GM12878 (cell line): Measurements from ENCODE around the gene ANO3. TPM values are rescaled to one million over a fixed set of nuclear protein-coding genes. Genes with fewer than 3 reads are reported as not detected.

Experiments used
- ATAC-seq: fragments of 200-7000 bp; cut with Tn5 transposase; 3 replicates; pipeline ENCODE4 v1.9.1; 2020; ENCODE audit warnings: mild to moderate bottlenecking, moderate library complexity
- BruUV-seq: library from RNA; stranded (reverse); fragments of 400-500 nt; replicated peaks from 2 replicates; lab custom pipeline; 2021; lab: Mats Ljungman, UMichigan
- CTCF ChIA-PET: fragments of 300-600 bp; sonication (Branson Sonifier 250); formaldehyde crosslinking; extraction: SDS; loops from one replicate; lab custom pipeline; 2021; ENCODE audit warnings: inconsistent platforms; lab: Yijun Ruan, JAX
- POLR2A ChIA-PET: fragments of 350-600 bp; formaldehyde crosslinking; extraction: SDS; loops from one replicate; lab custom pipeline; 2021; ENCODE audit warnings: inconsistent platforms; lab: Charles Lee
- RAD21 ChIA-PET: fragments of 300-600 bp; sonication (Branson Sonifier 250); formaldehyde crosslinking; loops from one replicate; lab custom pipeline; 2023; ENCODE audit warnings: antibody characterized with exemption; ENCODE audit not compliant: unreplicated experiment; lab: Charles Lee
- SMC1A ChIA-PET: fragments of 300-600 bp; sonication (Branson Sonifier 250); formaldehyde crosslinking; loops from one replicate; lab custom pipeline; 2023; ENCODE audit not compliant: unreplicated experiment, uncharacterized antibody; lab: Charles Lee
- DNase-seq: peaks from one replicate; pipeline ENCODE4 v3.0.0-alpha.2; 2011; ENCODE audit warnings: low read depth, low spot score
- FAIRE-seq: peaks from 3 replicates; lab custom pipeline; 2011; peaks lifted over from hg19 to GRCh38; lab: Jason Lieb, UNC
- H2AFZ ChIP-seq: 2 replicates; pipeline ENCODE4 v1.6.0; 2011; ENCODE audit warnings: low read depth, low read length, control low read depth; ENCODE audit not compliant: control insufficient read depth
- H3K27ac ChIP-seq: 2 replicates; pipeline ENCODE4 v1.5.1; 2011; ENCODE audit warnings: control low read depth; ENCODE audit not compliant: control insufficient read depth, insufficient read depth
- H3K27me3 ChIP-seq, 2 experiments: replicated peaks in 1 of 2; 2 replicates each; pipeline versions ENCODE4 v1.6.0 to v1.6.1; 2011; ENCODE audit warnings: low read length in 1 of 2; ENCODE audit not compliant: control insufficient read depth in 2 of 2, insufficient read depth in 2 of 2
- H3K36me3 ChIP-seq, 2 experiments: 2 replicates each; pipeline ENCODE4 v1.5.1; 2011; ENCODE audit warnings: low read length in 1 of 2; ENCODE audit not compliant: control insufficient read depth in 2 of 2, insufficient read depth in 2 of 2
- H3K4me1 ChIP-seq: 2 replicates; pipeline ENCODE4 v1.6.1; 2011; ENCODE audit warnings: mild to moderate bottlenecking, low read length, moderate library complexity, mixed read lengths; ENCODE audit not compliant: control insufficient read depth, insufficient read depth
- H3K4me2 ChIP-seq: 2 replicates; pipeline ENCODE4 v1.6.0; 2011; ENCODE audit warnings: control low read depth; ENCODE audit not compliant: control insufficient read depth, insufficient read depth
- H3K4me3 ChIP-seq: fragments of 200-600 bp; sonication (generic); 2 replicates; pipeline ENCODE4 v1.5.1; 2016
- H3K79me2 ChIP-seq: 2 replicates; pipeline ENCODE4 v1.6.0; 2011; ENCODE audit warnings: low read length; ENCODE audit not compliant: control insufficient read depth, insufficient read depth
- H3K9ac ChIP-seq: 2 replicates; pipeline ENCODE4 v1.8.0; 2011; ENCODE audit warnings: low read length, control low read depth, mixed read lengths; ENCODE audit not compliant: control insufficient read depth, insufficient read depth
- H3K9me3 ChIP-seq: replicated peaks from 3 replicates; pipeline ENCODE4 v1.5.1; 2011; ENCODE audit warnings: mild to moderate bottlenecking, low read length; ENCODE audit not compliant: control insufficient read depth, insufficient read depth
- H4K20me1 ChIP-seq: 2 replicates; pipeline ENCODE4 v1.6.0; 2011; ENCODE audit not compliant: control insufficient read depth, insufficient read depth
- CHD2 ChIP-seq: IDR thresholded peaks from 2 replicates; pipeline ENCODE4 v1.6.1; 2011; ENCODE audit warnings: low read depth, low read length, improper control_type of control experiment, borderline replicate concordance
- ESRRA ChIP-seq: IDR thresholded peaks from 2 replicates; pipeline ENCODE4 v1.6.1; 2012; ENCODE audit warnings: mild to moderate bottlenecking, low read length, improper control_type of control experiment
- HCFC1 ChIP-seq: fragments of 150-350 bp; IDR thresholded peaks from 2 replicates; pipeline ENCODE4 v1.6.1; 2014; ENCODE audit warnings: low read length
- IRF4 ChIP-seq: IDR thresholded peaks from 2 replicates; pipeline ENCODE4 v1.6.1; 2011; ENCODE audit warnings: low read depth, low read length
- SMAD5 ChIP-seq: IDR thresholded peaks from 2 replicates; pipeline ENCODE4 v1.6.1; 2016; ENCODE audit warnings: antibody characterized with exemption, low read depth
- ZBED1 ChIP-seq: IDR thresholded peaks from 2 replicates; pipeline ENCODE4 v1.6.1; 2016; ENCODE audit warnings: borderline replicate concordance
- ZNF24 ChIP-seq: fragments of 450-650 bp; IDR thresholded peaks from 2 replicates; pipeline ENCODE4 v1.6.1; 2017; ENCODE audit warnings: antibody characterized with exemption, mild to moderate bottlenecking
- WGBS: methylation state at CpG from one replicate; pipeline ENCODE4 v1.1.6; 2016; ENCODE audit warnings: low lambda C conversion rate; ENCODE audit not compliant: insufficient replicate concordance, insufficient coverage; ENCODE audit errors: missing lambda C conversion rate; 5-methylcytosine and 5-hydroxymethylcytosine counted together
- in situ Hi-C: fragments of 300-500 bp; cut with MboI; formaldehyde crosslinking; loops from 9 replicates; pipeline ENCODE4 v1.14.3; 2018; ENCODE audit warnings: mixed read lengths
- intact Hi-C: fragments of 100-400 bp; cut with micrococcal nuclease; formaldehyde crosslinking; loops from one replicate; pipeline ENCODE4 v1.14.2; 2022; ENCODE audit not compliant: unreplicated experiment
- polyA plus RNA-seq, 11 experiments: library from polyadenylated mRNA; depleted of rRNA in 4 of 11; unstranded in 6 of 11; stranded (reverse) in 5 of 11; fragments of >200 nt; fragmentation: Nextera tagmentation in 4 of 11; fragmentation: Illumina TruSeq in 1 of 11; extraction: Ambion mirVana in 4 of 11; extraction: Trizol in 1 of 11; gene quantifications; 1 replicate in 1 of 11; 2 replicates in 10 of 11; pipeline versions ENCODE4 v1.2.1 to v1.2.3, GENCODE V29; 2011 to 2016; ENCODE audit warnings: inconsistent platforms in 2 of 11, missing spikeins in 2 of 11, low read depth in 1 of 11
- total RNA-seq, 4 experiments: library from RNA; depleted of rRNA in 3 of 4; stranded (reverse); fragments of >200 nt in 3 of 4; fragmentation: Illumina TruSeq in 1 of 4; extraction: Trizol in 1 of 4; gene quantifications; 2 replicates each; pipeline versions ENCODE4 v1.2.1 to v1.2.3, GENCODE V29; 2013 to 2021

ANO3 gene
- total and polyA plus RNA-seq, 10 of the 15 experiments (the other 5 are each of a cell fraction or from before 2014, with no cell fraction given): 0.13 to 5.9 (median 0.44) TPM

DNA sequence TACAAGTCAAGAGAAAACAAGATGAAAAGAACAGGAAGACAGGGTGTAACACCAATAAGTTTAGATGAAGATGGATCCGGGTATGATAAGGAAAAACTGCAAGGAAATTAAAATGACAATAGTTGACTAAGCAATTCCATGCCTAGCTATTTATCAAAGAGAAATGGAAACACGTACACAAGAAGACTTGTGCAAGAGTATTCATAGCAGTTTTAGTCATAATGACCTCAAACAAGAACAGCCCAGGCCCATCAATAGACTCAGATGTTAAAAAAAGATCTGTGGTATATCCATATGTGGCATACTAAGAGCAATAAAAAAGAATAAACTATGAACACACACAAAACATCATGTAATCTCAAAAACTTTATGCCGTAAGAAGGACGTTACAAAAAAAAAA is 356.8 kb downstream of the ANO3 start:
- POLR2A ChIA-PET: interaction anchor here (0.7 kb wide), 1 partner anchor 334 kb away, joined by 5 read pairs; no protein-coding TSS in a partner anchor
- SMC1A ChIA-PET: no interaction called here
- RAD21 ChIA-PET: no interaction called here

DNA sequence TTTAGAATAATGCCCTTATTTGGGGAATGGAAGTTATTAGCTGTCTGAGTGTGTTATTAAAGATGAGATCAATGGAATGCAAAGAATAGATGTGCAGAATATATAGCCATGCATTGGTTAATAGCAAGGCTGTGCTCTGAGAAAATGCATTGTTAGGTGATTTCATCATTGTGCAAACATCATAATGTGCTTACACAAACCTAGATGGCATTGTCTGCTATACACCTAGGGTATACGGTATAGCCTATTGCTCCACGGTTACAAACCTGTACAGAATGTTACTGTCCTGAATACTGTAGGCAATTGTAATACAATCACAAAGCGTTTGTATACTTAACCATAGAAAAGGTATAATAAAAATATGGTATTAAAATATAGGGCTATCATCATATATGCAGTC is 364.4 kb downstream of the ANO3 start:
- POLR2A ChIA-PET: no interaction called here
- Histone ChIP-seq H2AFZ (no peak overlapping the region), H3K9ac (no peak overlapping the region), H4K20me1 (no peaks in the 10 kb centered on the region), H3K27ac (no peak overlapping the region), H3K4me1 (no peaks in the 10 kb centered on the region), H3K27me3 (no peaks in the 10 kb centered on the region), H3K4me3 (no peak overlapping the region), H3K9me3 (no peaks in the 10 kb centered on the region), H3K36me3 (no peaks in the 10 kb centered on the region), H3K4me2 (no peak overlapping the region), H3K79me2 (no peaks in the 10 kb centered on the region)
- in situ Hi-C loops: no loop called here
- intact Hi-C loops: no loop called here
- FAIRE-seq: no peak
- CTCF ChIA-PET: no interaction called here
- 41% methylated on average over 3 of the region's 3 CpGs for WGBS
- SMC1A ChIA-PET: interaction anchor here (1.0 kb wide), 1 partner anchor 9 kb away, joined by 3 read pairs; no protein-coding TSS in a partner anchor
- RAD21 ChIA-PET: no interaction called here
- TF ChIP-seq CHD2: no peak
- no peak for TF ChIP-seq IRF4
- no peak for TF ChIP-seq SMAD5
- no peak for TF ChIP-seq HCFC1
- no peak for TF ChIP-seq ESRRA
- no peak for ATAC-seq
- no TSS peak for BruUV-seq
- no peak for DNase-seq

More for the DNA sequence above, 356.8 kb downstream of the ANO3 start:
- intact Hi-C loops: no loop called here
- FAIRE-seq: no peak
- Histone ChIP-seq H2AFZ (no peak overlapping the region), H3K36me3 (no peaks in the 10 kb centered on the region)
- no peak for DNase-seq
- no TSS peak for BruUV-seq
- CTCF ChIA-PET: no interaction called here
- TF ChIP-seq ZNF24 (no peak), ZBED1 (no peak)
- TF ChIP-seq, all 136 proteins: peak for 0
- H3K27ac ChIP-seq: no peak overlapping the region
- no peaks in the 10 kb centered on the region for H3K9me3 ChIP-seq
- H3K27me3 ChIP-seq: no peaks in the 10 kb centered on the region
- H3K79me2 ChIP-seq: no peaks in the 10 kb centered on the region
- H3K4me1 ChIP-seq: no peaks in the 10 kb centered on the region
- H3K4me2 ChIP-seq: no peak overlapping the region
- no peak overlapping the region for H3K4me3 ChIP-seq
- WGBS: 45% methylated on average over 4 of the region's 4 CpGs
- H3K9ac ChIP-seq: no peak overlapping the region
- in situ Hi-C loops: no loop called here
- no peaks in the 10 kb centered on the region for H4K20me1 ChIP-seq
- no peak for ATAC-seq
